Measurements from ENCODE around the gene HS6ST3.

GRCh38 chr13:96552559-96552958 is 462.7 kb downstream of the HS6ST3 start:
- TF ChIP-seq POLR2A (IDR thresholded peaks at IDR 0.05; ENCODE audit: low read length) = no peak
- TF ChIP-seq GATA1 (IDR thresholded peaks at IDR 0.05; ENCODE audit: low read depth, low read length) = no peak
